Esophagus squamous epithelium (tissue), 5 donors: ENCODE measurements around the gene M6PR. TPM values are rescaled to one million over a fixed set of nuclear protein-coding genes. Genes with fewer than 3 reads are reported as not detected.

Experiments used
- DNase-seq: peaks from one replicate; lab custom pipeline; 2025; lab: John Stamatoyannopoulos, UW
- H3K27ac ChIP-seq, 4 donors: fragments of 200-600 bp; sonication (generic); one replicate each; pipeline ENCODE4 v1.5.1; 2016 to 2019; ENCODE audit warnings: mild to moderate bottlenecking in 1 of 4
- H3K27me3 ChIP-seq, 4 donors: fragments of 200-600 bp; sonication (generic); 1 replicate in 3 of 4; 2 replicates in 1 of 4; pipeline versions ENCODE4 v1.5.1 to v1.6.0; 2017 to 2021; ENCODE audit warnings: antibody characterized with exemption in 1 of 4
- H3K36me3 ChIP-seq, 3 donors: fragments of 200-600 bp; sonication (generic); one replicate each; pipeline ENCODE4 v1.5.1; 2016 to 2019
- H3K4me1 ChIP-seq, 3 donors: fragments of 200-600 bp; sonication (generic); one replicate each; pipeline ENCODE4 v1.5.1; 2017 to 2019
- H3K4me3 ChIP-seq, 4 donors: fragments of 200-600 bp; sonication (generic); 1 replicate in 3 of 4; 2 replicates in 1 of 4; pipeline ENCODE4 v1.5.1; 2016 to 2019; ENCODE audit warnings: mild to moderate bottlenecking in 2 of 4, moderate library complexity in 1 of 4
- H3K9me3 ChIP-seq, 3 donors: fragments of 200-600 bp; sonication (generic); one replicate each; pipeline ENCODE4 v1.5.1; 2016 to 2019
- CTCF ChIP-seq, 6 experiments: fragments of 450-650 bp in 4 of 6; fragments of 200-600 bp in 2 of 6; sonication (generic) in 2 of 6; IDR thresholded peaks; one replicate each; pipeline ENCODE4 v1.5.1; 2016 to 2019; ENCODE audit warnings: antibody characterized with exemption in 6 of 6, mild to moderate bottlenecking in 4 of 6, moderate library complexity in 4 of 6
- POLR2A ChIP-seq, 4 donors: fragments of 450-650 bp; IDR thresholded peaks; one replicate each; pipeline ENCODE4 v1.6.1; 2017; ENCODE audit warnings: antibody characterized with exemption in 4 of 4, mild to moderate bottlenecking in 4 of 4, moderate library complexity in 3 of 4
- WGBS, 2 donors: methylation state at CpG; one replicate each; pipeline ENCODE4 v1.1.5; 2018; 5-methylcytosine and 5-hydroxymethylcytosine counted together
- intact Hi-C: fragments of 100-400 bp; cut with DNase I; formaldehyde crosslinking; loops from one replicate; pipeline ENCODE4 v1.15.0; 2022
- total RNA-seq, 4 donors: library from RNA; depleted of rRNA; stranded (reverse); fragments of >200 nt; gene quantifications; one replicate each; pipeline ENCODE4 v1.1.0, GENCODE V29; 2016
- donor health status: DM: yes; HTN: yes; CAD: no.

The M6PR gene
- total RNA-seq, 4 donors from 2014 or later: 60.1 to 120 (median 108) TPM

GRCh38 chr12:8960176-8960575, 10.7 kb upstream of the M6PR start:
- H3K9me3 ChIP-seq: no peaks in the 10 kb centered on the region
- TF ChIP-seq CTCF (IDR thresholded peaks at IDR 0.05) (no peak), POLR2A (IDR thresholded peaks at IDR 0.05) (no peak)
- H3K27ac ChIP-seq: no peak overlapping the region
- 92 to 94% methylated on average over 2 of the region's 2 CpGs for WGBS, 2 donors
- H3K27me3 ChIP-seq: no peaks in the 10 kb centered on the region
- no peak overlapping the region for H3K4me3 ChIP-seq
- no peak for DNase-seq
- H3K36me3 ChIP-seq: no peaks in the 10 kb centered on the region
- H3K4me1 ChIP-seq: no peaks in the 10 kb centered on the region
- intact Hi-C loops: no loop called here

GRCh38 chr12:8958066-8958465, 8.6 kb upstream of the M6PR start:
- Histone ChIP-seq H3K27me3 (no peaks in the 10 kb centered on the region), H3K9me3 (no peaks in the 10 kb centered on the region), H3K4me1 (no peaks in the 10 kb centered on the region), H3K4me3 (no peak overlapping the region), H3K27ac (no peak overlapping the region), H3K36me3 (no peaks in the 10 kb centered on the region)
- intact Hi-C loops: loop anchor here (10.0 kb wide), 1 partner anchor 77 kb away; no protein-coding TSS in a partner anchor
- 59 to 68% methylated on average over 2 of the region's 2 CpGs for WGBS, 2 donors
- no peak for TF ChIP-seq CTCF (IDR thresholded peaks at IDR 0.05)
- TF ChIP-seq POLR2A (IDR thresholded peaks at IDR 0.05): no peak
- DNase-seq: no peak

- intact Hi-C loops: loop anchor here (10.0 kb wide), 1 partner anchor 77 kb away; no protein-coding TSS in a partner anchor
- DNase-seq: no peak
- no peak overlapping the region for H3K4me3 ChIP-seq
- 65 to 87% methylated on average over 4 of the region's 4 CpGs for WGBS, 2 donors
- no peaks in the 10 kb centered on the region for H3K9me3 ChIP-seq
- H3K4me1 ChIP-seq: no peaks in the 10 kb centered on the region
- no peaks in the 10 kb centered on the region for H3K27me3 ChIP-seq
- TF ChIP-seq POLR2A (IDR thresholded peaks at IDR 0.05) (no peak), CTCF (IDR thresholded peaks at IDR 0.05) (no peak)
- H3K36me3 ChIP-seq: no peaks in the 10 kb centered on the region
- H3K27ac ChIP-seq: no peak overlapping the region
Measured at GRCh38 chr12:8957561-8957960, 8.1 kb upstream of the M6PR start.

GRCh38 chr12:8956772-8957171, 7.3 kb upstream of the M6PR start:
- Histone ChIP-seq H3K36me3 (no peaks in the 10 kb centered on the region), H3K9me3 (no peaks in the 10 kb centered on the region), H3K4me1 (peaks cover 0 to 2% (median 0%) of the 10 kb centered on the region in 3 donors), H3K27me3 (no peaks in the 10 kb centered on the region), H3K27ac (no peak overlapping the region), H3K4me3 (no peak overlapping the region)
- TF ChIP-seq POLR2A (IDR thresholded peaks at IDR 0.05) (no peak), CTCF (IDR thresholded peaks at IDR 0.05) (no peak)
- DNase-seq: no peak
- intact Hi-C loops: loop anchor here (10.0 kb wide), 1 partner anchor 78 kb away; no protein-coding TSS in a partner anchor
- 78 to 89% methylated on average over 6 to 7 of the region's 7 CpGs for WGBS, 2 donors

GRCh38 chr12:8956073-8956472, 6.6 kb upstream of the M6PR start:
- TF ChIP-seq CTCF (IDR thresholded peaks at IDR 0.05) (no peak), POLR2A (IDR thresholded peaks at IDR 0.05) (no peak)
- intact Hi-C loops: loop anchor here (10.0 kb wide), 1 partner anchor 79 kb away; no protein-coding TSS in a partner anchor
- Histone ChIP-seq H3K4me1 (peaks cover 0 to 7% (median 2%) of the 10 kb centered on the region in 3 donors), H3K4me3 (no peak overlapping the region), H3K36me3 (no peaks in the 10 kb centered on the region), H3K27me3 (no peaks in the 10 kb centered on the region), H3K9me3 (no peaks in the 10 kb centered on the region), H3K27ac (no peak overlapping the region)
- 72 to 73% methylated on average over 8 of the region's 15 CpGs for whole genome bisulfite sequencing, 2 donors
- no peak for DNase-seq
